DND-41 (cell line): ENCODE measurements around the gene ARHGEF2.

Experiments
- ATAC-seq: fragments of 200-7000 bp; cut with Tn5 transposase; 3 replicates; pipeline ENCODE4 v1.9.1; 2021; ENCODE audit warnings: low read depth; ENCODE audit not compliant: insufficient read depth
- DNase-seq: peaks from one replicate; pipeline ENCODE4 v3.0.0-alpha.2; 2020
- H2AFZ ChIP-seq: 2 replicates; pipeline ENCODE4 v1.6.0; 2012; ENCODE audit warnings: low read depth, low read length
- H3K27ac ChIP-seq: 2 replicates; pipeline ENCODE4 v1.5.1; 2012; ENCODE audit warnings: low read length, inconsistent platforms
- H3K27me3 ChIP-seq: fragments of 200-600 bp; sonication (generic); 2 replicates; pipeline ENCODE4 v1.6.0; 2012; ENCODE audit warnings: low read length, mild to moderate bottlenecking, inconsistent platforms; ENCODE audit not compliant: insufficient read depth, poor library complexity
- H3K36me3 ChIP-seq: 2 replicates; pipeline ENCODE4 v1.5.1; 2012; ENCODE audit warnings: low read length, inconsistent platforms; ENCODE audit not compliant: insufficient read depth
- H3K4me1 ChIP-seq: 2 replicates; pipeline ENCODE4 v1.5.1; 2012; ENCODE audit warnings: mild to moderate bottlenecking, low read length; ENCODE audit not compliant: insufficient read depth
- H3K4me2 ChIP-seq: 2 replicates; pipeline ENCODE4 v1.6.0; 2012; ENCODE audit warnings: mild to moderate bottlenecking, moderate library complexity, low read length, inconsistent platforms; ENCODE audit not compliant: insufficient read depth
- H3K4me3 ChIP-seq, 2 experiments: fragments of 200-600 bp in 1 of 2; shearing (Covaris generic) in 1 of 2; 2 replicates each; pipeline ENCODE4 v1.5.1; 2012 to 2016; ENCODE audit warnings: inconsistent platforms in 2 of 2, low read length in 2 of 2, mild to moderate bottlenecking in 2 of 2, low read depth in 1 of 2, moderate library complexity in 1 of 2
- H3K79me2 ChIP-seq: 2 replicates; pipeline ENCODE4 v1.6.0; 2012; ENCODE audit warnings: low read length, inconsistent platforms; ENCODE audit not compliant: insufficient read depth
- H3K9ac ChIP-seq: 2 replicates; pipeline ENCODE4 v1.6.0; 2012; ENCODE audit warnings: low read depth, mild to moderate bottlenecking, inconsistent platforms, low read length, moderate library complexity
- H3K9me3 ChIP-seq: 2 replicates; pipeline ENCODE4 v1.5.1; 2012; ENCODE audit warnings: low read length, moderate library complexity, mild to moderate bottlenecking, inconsistent platforms; ENCODE audit not compliant: insufficient read depth, severe bottlenecking
- H4K20me1 ChIP-seq: 2 replicates; pipeline ENCODE4 v1.6.0; 2012; ENCODE audit warnings: low read length; ENCODE audit not compliant: insufficient read depth
- CTCF ChIP-seq: IDR thresholded peaks from 2 replicates; pipeline ENCODE4 v1.5.1; 2012; ENCODE audit warnings: borderline replicate concordance, low read length, moderate library complexity, mild to moderate bottlenecking; ENCODE audit not compliant: poor library complexity, severe bottlenecking; ENCODE audit errors: extremely low read depth
- EZH2 ChIP-seq: IDR thresholded peaks from 3 replicates; pipeline ENCODE4 v1.6.1; 2012; ENCODE audit warnings: borderline replicate concordance, low read depth, mild to moderate bottlenecking, moderate library complexity, low read length, inconsistent platforms; ENCODE audit not compliant: severe bottlenecking

Gene ARHGEF2

GRCh38 chr1:155968051-155968400 is 10.3 kb downstream of the ARHGEF2 start:
- no peak overlapping the region for H3K4me2 ChIP-seq
- ATAC-seq, result no peak

GRCh38 chr1:155967341-155968050 is 10.9 kb downstream of the ARHGEF2 start:
- Histone ChIP-seq H2AFZ (no peak overlapping the region), H3K9ac (no peak overlapping the region), H3K27ac (no peak overlapping the region), H4K20me1 (peaks cover 75% of the 10 kb centered on the region), H3K9me3 (no peaks in the 10 kb centered on the region), H3K79me2 (peaks cover 71% of the 10 kb centered on the region), H3K36me3 (peaks cover 89% of the 10 kb centered on the region), H3K27me3 (no peaks in the 10 kb centered on the region), H3K4me1 (0 out of 2 replicates have a peak, but pooled peaks cover 10% of the 10 kb centered on the region), H3K4me3 (no peak overlapping the region), H3K4me2 (no peak overlapping the region)
- ATAC-seq (no peak), DNase-seq (no peak)
- TF ChIP-seq CTCF (no peak), EZH2 (no peak)

More at GRCh38 chr1:155968051-155968400, 10.3 kb downstream of the ARHGEF2 start:
- no peak overlapping the region for H3K9ac ChIP-seq
- no peak overlapping the region for H2AFZ ChIP-seq
- peaks cover 89% of the 10 kb centered on the region for H3K36me3 ChIP-seq
- H3K27ac ChIP-seq, result no peak overlapping the region
- peaks cover 12% of the 10 kb centered on the region for H3K4me1 ChIP-seq
- no peak for DNase-seq
- TF ChIP-seq EZH2 (no peak), CTCF (no peak)
- H4K20me1 ChIP-seq, result peaks cover 75% of the 10 kb centered on the region
- H3K79me2 ChIP-seq, result peaks cover 75% of the 10 kb centered on the region
- no peak overlapping the region for H3K4me3 ChIP-seq
- H3K27me3 ChIP-seq, result no peaks in the 10 kb centered on the region
- no peaks in the 10 kb centered on the region for H3K9me3 ChIP-seq

- no peak for TF ChIP-seq CTCF
- no peak for TF ChIP-seq EZH2
- no peaks in the 10 kb centered on the region for H3K27me3 ChIP-seq
- no peak overlapping the region for H3K4me2 ChIP-seq
- H3K27ac ChIP-seq, result no peak overlapping the region
- DNase-seq (no peak), ATAC-seq (no peak)
- no peak overlapping the region for H2AFZ ChIP-seq
- peaks cover 90% of the 10 kb centered on the region for H3K36me3 ChIP-seq
- H4K20me1 ChIP-seq, result peaks cover 73% of the 10 kb centered on the region
- H3K9me3 ChIP-seq, result no peaks in the 10 kb centered on the region
- no peak overlapping the region for H3K9ac ChIP-seq
- 0 out of 2 replicates have a peak, but pooled peaks cover 5% of the 10 kb centered on the region for H3K4me1 ChIP-seq
- peaks cover 64% of the 10 kb centered on the region for H3K79me2 ChIP-seq
- no peak overlapping the region for H3K4me3 ChIP-seq
These were observed 11.6 kb downstream of the ARHGEF2 start for GRCh38 chr1:155966750-155967149.
